Activated effector memory CD4-positive, alpha-beta T cell treated with Interleukin-2 at 50 U/mL for 16 hours (primary cell): ENCODE measurements around the gene GLIS1.

ENCODE experiments used
- DNase-seq: peaks from one replicate; pipeline ENCODE4 v3.0.0-alpha.2; 2020

The GLIS1 gene

DNA sequence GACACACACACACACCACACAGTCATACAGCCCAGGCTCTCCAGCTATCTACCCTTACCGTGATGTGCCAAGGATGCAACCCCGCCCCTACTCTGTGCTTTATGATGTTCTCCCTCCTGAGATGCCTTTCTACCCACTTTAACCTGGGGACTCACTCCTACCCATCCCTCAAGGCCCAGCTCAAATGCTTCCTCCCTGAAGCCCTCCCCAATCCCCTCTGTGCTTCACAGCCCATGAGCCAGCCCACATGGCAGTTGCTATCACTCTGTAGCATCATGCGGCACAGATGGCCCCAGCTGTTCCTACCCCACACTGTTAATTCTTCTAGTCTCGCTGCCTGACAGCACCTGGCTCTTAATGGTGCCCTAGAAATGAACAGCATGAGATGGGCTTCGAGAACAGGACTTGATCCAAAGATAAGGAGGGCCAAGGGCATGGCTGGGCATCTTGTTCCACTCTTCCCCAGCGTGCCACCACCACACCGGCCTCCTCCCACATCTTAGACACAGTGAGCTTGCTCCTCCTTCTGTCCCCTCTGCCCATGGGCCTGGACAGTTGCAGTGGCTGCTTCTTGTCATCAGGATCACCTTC lies 109.8 kb downstream of the GLIS1 start:
- no peak for DNase-seq

GRCh38 chr1:53628286-53628955 lies 110.5 kb downstream of the GLIS1 start:
- DNase-seq, result no peak

- DNase-seq, result no peak
Observed at GRCh38 chr1:53627666-53628065, 111.3 kb downstream of the GLIS1 start.

- DNase-seq, result no peak
Observed at GRCh38 chr1:53627031-53627430, 111.9 kb downstream of the GLIS1 start.

GRCh38 chr1:53626616-53627015 lies 112.3 kb downstream of the GLIS1 start:
- DNase-seq, result no peak

GRCh38 chr1:53625766-53626520 lies 113.0 kb downstream of the GLIS1 start:
- DNase-seq, result no peak

GRCh38 chr1:53625049-53625448 lies 113.9 kb downstream of the GLIS1 start:
- DNase-seq, result no peak

- no peak for DNase-seq
Observed at GRCh38 chr1:53622531-53622930, 116.4 kb downstream of the GLIS1 start.

DNA sequence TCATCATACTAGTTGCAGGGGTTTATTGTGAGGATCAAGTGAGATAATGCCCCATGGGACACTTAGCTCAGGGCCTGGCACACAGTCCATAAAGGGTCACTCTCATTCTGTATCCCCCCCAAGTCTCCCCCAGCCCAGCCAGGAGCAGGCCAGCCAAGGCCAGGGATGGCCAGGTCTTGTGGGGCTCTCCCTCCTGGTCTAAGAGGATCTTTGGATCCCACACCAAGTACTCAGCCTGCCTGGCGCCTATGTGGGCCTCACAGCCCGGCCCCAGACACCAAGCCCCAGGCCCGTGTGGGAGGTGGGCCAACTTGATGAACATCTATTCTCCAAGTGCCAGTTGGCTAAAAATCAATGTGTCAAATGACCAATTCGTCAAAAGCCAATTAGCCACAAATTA lies 117.8 kb downstream of the GLIS1 start:
- no peak for DNase-seq

GRCh38 chr1:53620061-53620855 lies 118.7 kb downstream of the GLIS1 start:
- DNase-seq, result no peak

DNA sequence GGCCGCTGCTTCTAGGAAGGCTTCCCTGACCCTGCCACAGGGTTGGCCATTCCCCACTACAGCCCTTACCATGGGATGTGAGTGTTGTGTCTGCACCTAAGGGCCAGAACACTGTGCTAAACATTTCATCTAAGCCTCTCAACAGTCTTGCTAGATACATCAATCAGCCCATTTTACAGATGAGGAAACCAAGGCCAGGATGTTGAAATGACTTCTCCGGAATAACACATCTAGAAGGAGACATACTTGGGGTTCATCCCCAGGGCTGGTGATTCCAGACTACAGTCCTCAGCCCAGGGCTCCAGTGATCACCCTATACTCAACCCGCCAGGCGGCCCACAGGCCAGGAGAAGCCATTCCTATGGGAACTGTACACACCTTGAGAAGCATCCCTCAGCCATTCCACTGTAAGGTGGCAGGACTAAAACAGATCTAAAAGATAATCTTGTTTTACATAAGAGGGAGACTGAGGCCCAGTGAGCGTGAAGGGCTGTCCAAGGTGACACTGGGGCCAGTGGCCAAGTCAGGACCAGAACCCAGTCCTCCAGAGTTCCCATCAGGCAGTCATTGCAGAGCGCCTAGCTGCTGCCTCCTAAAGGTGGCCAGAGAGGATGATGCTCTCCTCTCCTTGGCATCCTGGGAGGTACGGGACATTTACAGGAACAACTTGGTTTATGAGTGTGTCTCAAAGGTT lies 119.5 kb downstream of the GLIS1 start:
- no peak for DNase-seq

DNA sequence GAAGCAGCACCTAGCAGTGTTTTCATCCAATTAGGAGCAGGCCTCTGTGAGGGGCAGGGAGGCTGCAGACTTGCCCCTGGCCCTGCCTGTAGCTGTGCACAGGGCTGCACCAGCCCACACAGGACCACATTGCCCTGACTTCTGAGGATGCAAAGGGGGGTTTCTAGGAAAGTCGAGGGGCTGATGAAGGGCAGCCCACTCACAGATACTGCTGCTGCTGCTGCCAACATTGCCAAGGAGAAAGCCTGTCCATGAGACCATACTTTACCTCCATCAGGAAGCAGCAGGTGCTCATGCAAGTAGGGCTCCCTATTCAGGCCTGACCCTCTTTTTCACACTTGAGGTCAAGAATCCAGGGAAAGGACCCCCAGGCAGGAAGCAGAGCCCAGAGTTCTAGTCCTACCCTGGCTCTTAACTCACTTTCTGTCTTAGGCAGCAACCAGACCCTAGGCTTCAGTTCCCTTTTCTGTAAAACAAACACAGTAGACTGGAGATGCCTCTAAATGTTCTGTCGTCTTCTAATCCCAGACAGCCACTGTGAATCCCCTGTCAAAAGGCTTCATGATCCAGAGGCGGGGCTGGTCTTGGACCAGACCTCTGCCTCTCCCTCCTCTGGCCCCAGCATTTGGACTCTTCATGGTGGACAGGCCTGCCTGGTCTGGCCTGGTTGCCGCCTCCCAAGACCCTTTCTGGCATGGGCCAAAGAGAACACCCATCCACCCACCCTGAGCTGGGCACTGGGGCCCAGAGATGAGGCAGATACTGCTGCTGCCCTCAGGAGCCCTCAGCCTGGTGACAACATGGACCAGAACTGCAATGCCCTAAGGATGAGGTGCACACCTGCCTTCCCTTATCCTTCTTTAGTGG lies 120.2 kb downstream of the GLIS1 start:
- no peak for DNase-seq

GRCh38 chr1:53617851-53618499 lies 121.0 kb downstream of the GLIS1 start:
- no peak for DNase-seq

DNA sequence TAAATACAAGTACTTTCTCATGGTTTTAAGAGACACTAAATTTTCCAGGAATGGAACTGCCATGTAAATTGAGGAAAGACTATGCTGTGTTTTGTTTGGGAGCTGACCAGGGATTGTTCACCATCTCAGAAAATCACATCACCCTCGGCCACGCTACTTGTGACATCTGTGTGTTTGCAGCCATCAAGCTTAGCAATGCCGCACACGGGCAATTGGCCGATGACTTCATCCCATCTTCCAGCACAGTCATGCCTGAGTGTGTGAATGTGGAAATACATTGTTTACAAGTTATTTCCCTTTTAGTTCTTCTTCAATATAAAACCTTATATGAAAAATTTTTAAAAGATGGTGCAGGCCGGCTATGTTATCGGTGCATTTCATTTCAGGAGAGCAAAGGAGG lies 121.6 kb downstream of the GLIS1 start:
- no peak for DNase-seq

DNA sequence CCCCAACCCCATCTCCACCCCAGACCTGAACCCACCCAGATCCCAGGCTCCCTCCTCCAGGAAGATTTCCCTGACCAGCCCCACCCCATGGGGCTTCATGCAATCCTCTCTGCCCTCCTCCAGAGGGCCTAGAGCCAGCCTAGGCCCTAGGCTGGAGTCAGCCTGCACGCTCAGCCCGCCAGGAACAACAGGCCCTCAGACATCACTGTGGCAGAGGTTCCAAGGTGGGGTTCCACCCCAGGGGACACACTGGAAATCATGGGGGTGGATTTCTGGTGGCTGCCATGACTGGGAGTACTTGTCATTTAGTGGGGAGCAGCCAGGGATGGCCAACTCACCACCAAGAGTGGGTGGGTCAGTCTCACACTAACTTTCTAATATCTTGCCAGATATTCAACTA lies 122.0 kb downstream of the GLIS1 start:
- DNase-seq, result no peak

GRCh38 chr1:53616511-53616910 lies 122.5 kb downstream of the GLIS1 start:
- no peak for DNase-seq

DNA sequence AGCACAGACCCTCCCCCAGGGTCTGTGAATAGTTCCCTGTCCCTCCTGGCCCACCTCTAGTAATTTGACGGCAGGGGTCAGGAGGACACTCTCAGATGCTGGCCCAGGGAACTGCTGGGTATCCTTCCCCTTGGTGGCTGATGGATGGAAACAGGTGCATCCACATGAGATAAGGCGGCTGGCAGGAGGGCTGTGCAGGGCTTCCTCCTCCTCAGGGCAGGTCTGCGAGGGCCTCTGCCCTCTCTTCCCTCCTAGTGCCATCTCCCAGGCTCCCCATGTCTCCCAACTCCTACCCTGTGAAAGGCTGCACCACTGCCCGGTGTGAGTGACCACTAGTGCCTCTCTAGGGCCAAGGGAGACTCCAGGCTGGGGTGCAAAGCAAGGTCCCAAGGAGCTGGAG lies 123.9 kb downstream of the GLIS1 start:
- no peak for DNase-seq

GRCh38 chr1:53614231-53615021 lies 124.5 kb downstream of the GLIS1 start:
- DNase-seq, result no peak

- no peak for DNase-seq
Observed at GRCh38 chr1:53608676-53609075, 130.3 kb downstream of the GLIS1 start.

DNA sequence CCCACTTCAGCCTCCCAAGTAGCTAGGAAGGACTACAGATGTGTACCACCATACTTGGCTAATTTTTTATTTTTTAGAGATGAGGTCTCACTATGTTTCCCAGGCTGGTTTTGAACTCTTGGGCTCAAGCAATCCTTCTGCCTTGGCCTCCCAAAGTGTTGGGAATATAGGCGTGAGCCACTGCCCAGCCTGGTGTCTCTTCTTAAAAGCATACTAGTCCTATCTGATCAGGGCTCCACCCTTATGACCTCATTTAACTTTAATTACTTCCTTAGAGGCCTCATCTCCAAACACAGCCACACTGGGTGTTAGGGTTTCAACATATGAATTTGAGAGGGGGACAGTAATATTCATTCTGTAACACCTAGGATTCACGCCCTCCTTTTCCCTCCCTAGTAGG lies 130.9 kb downstream of the GLIS1 start:
- DNase-seq, result no peak
